PC-3 (cell line): ENCODE data around the gene TMEM225. TPM values are rescaled to one million over a fixed set of nuclear protein-coding genes. Genes with fewer than 3 reads are reported as not detected.

Source experiments
- ATAC-seq: fragments of 200-7000 bp; cut with Tn5 transposase; 2 replicates; pipeline ENCODE4 v1.9.1; 2020; ENCODE audit warnings: mild to moderate bottlenecking, moderate library complexity
- BruUV-seq: library from RNA; stranded (reverse); fragments of 400-500 nt; replicated peaks from 2 replicates; lab custom pipeline; 2021; lab: Mats Ljungman, UMichigan
- CTCF ChIA-PET: fragments of 300-600 bp; sonication (Branson Sonifier 250); formaldehyde crosslinking; loops from one replicate; lab custom pipeline; 2022; ENCODE audit warnings: antibody characterized with exemption; lab: Charles Lee
- POLR2A ChIA-PET: fragments of 300-600 bp; sonication (Branson Sonifier 250); formaldehyde crosslinking; loops from one replicate; lab custom pipeline; 2022; ENCODE audit warnings: antibody characterized with exemption; ENCODE audit not compliant: unreplicated experiment; lab: Charles Lee
- DNase-seq: peaks from one replicate; pipeline ENCODE4 v3.0.0-alpha.2; 2015
- H2AFZ ChIP-seq: fragments of 300-600 bp; sonication (generic); 2 replicates; pipeline ENCODE4 v1.6.0; 2016; ENCODE audit warnings: antibody characterized with exemption, low read length
- H3F3A ChIP-seq: fragments of 300-600 bp; sonication (generic); one replicate; pipeline ENCODE4 v1.6.0; 2017; ENCODE audit warnings: antibody characterized with exemption, low read length, control low read depth, mild to moderate bottlenecking; ENCODE audit not compliant: unreplicated experiment
- H3K27ac ChIP-seq: fragments of 300-600 bp; sonication (generic); 2 replicates; pipeline ENCODE4 v1.5.1; 2016; ENCODE audit warnings: mild to moderate bottlenecking, low read length
- H3K27me3 ChIP-seq: fragments of 300-600 bp; sonication (generic); 2 replicates; pipeline ENCODE4 v1.6.1; 2016; ENCODE audit warnings: low read length, mixed read lengths
- H3K36me3 ChIP-seq: fragments of 300-600 bp; sonication (generic); 2 replicates; pipeline ENCODE4 v1.6.1; 2016; ENCODE audit warnings: low read depth, mixed run types, low read length, mixed read lengths
- H3K4me1 ChIP-seq: fragments of 300-600 bp; sonication (generic); 2 replicates; pipeline ENCODE4 v1.5.1; 2016; ENCODE audit warnings: low read length; ENCODE audit not compliant: insufficient read depth
- H3K4me2 ChIP-seq: fragments of 300-600 bp; sonication (generic); 2 replicates; pipeline ENCODE4 v1.6.0; 2016; ENCODE audit warnings: low read length
- H3K4me3 ChIP-seq: fragments of 300-600 bp; sonication (generic); 2 replicates; pipeline ENCODE4 v1.5.1; 2016; ENCODE audit warnings: mild to moderate bottlenecking, low read length, mixed read lengths
- H3K79me2 ChIP-seq: fragments of 300-600 bp; sonication (generic); 2 replicates; pipeline ENCODE4 v1.6.1; 2017; ENCODE audit warnings: low read length, mixed read lengths
- H3K9ac ChIP-seq: fragments of 300-600 bp; sonication (generic); 2 replicates; pipeline ENCODE4 v1.6.0; 2016; ENCODE audit warnings: mild to moderate bottlenecking, low read length
- H3K9me2 ChIP-seq: fragments of 300-600 bp; sonication (generic); replicated peaks from 2 replicates; pipeline ENCODE4 v1.6.1; 2016; ENCODE audit warnings: mixed run types, low read length, mixed read lengths
- H3K9me3 ChIP-seq: fragments of 300-600 bp; sonication (generic); 2 replicates; pipeline ENCODE4 v1.6.1; 2016; ENCODE audit warnings: low read length, mixed read lengths
- H4K20me1 ChIP-seq: fragments of 300-600 bp; sonication (generic); 2 replicates; pipeline ENCODE4 v1.6.1; 2016; ENCODE audit warnings: low read length, mixed read lengths
- CTCF ChIP-seq: fragments of 300-600 bp; sonication (generic); conservative IDR thresholded peaks from 2 replicates; pipeline ENCODE4 v1.5.1; 2017; ENCODE audit warnings: antibody characterized with exemption, low read depth, mild to moderate bottlenecking, low read length
- EZH2 ChIP-seq: fragments of 300-600 bp; sonication (generic); IDR thresholded peaks from one replicate; pipeline ENCODE4 v1.6.1; 2017; ENCODE audit warnings: antibody characterized with exemption, mild to moderate bottlenecking, low read length; ENCODE audit not compliant: unreplicated experiment
- EZH2phosphoT487 ChIP-seq: fragments of 300-600 bp; sonication (generic); IDR thresholded peaks from 2 replicates; pipeline ENCODE4 v1.6.1; 2018; ENCODE audit warnings: mild to moderate bottlenecking, antibody characterized with exemption, low read length, borderline replicate concordance
- intact Hi-C: fragments of 100-400 bp; cut with micrococcal nuclease; formaldehyde crosslinking; loops from 2 replicates; pipeline ENCODE4 v1.9.0; 2023
- total RNA-seq: library from RNA; depleted of rRNA; stranded (reverse); fragments of >200 nt; gene quantifications from 2 replicates; pipeline ENCODE4 v1.2.3, GENCODE V29; 2014

The TMEM225 gene
- total RNA-seq, 1 experiment from 2014 or later: not detected

- Histone ChIP-seq H3K9ac (no peak overlapping the region), H3K4me2 (no peak overlapping the region), H3K79me2 (no peaks in the 10 kb centered on the region), H3K27ac (no peak overlapping the region), H3K4me3 (no peak overlapping the region), H3K9me3 (no peaks in the 10 kb centered on the region), H3K36me3 (no peaks in the 10 kb centered on the region), H3F3A (no peaks in the 10 kb centered on the region), H3K27me3 (peaks cover 28% of the 10 kb centered on the region), H3K9me2 (no peaks in the 10 kb centered on the region), H2AFZ (no peak overlapping the region), H4K20me1 (no peaks in the 10 kb centered on the region), H3K4me1 (no peaks in the 10 kb centered on the region)
- BruUV-seq: no TSS peak
- CTCF ChIA-PET: no interaction called here
- intact Hi-C loops: no loop called here
- TF ChIP-seq EZH2phosphoT487: no peak
- no peak for TF ChIP-seq CTCF
- TF ChIP-seq EZH2: no peak
- POLR2A ChIA-PET: no interaction called here
- DNase-seq: no peak
- no peak for ATAC-seq
Measured at GRCh38 chr11:123852321-123852720, 33.1 kb downstream of the TMEM225 start.

GRCh38 chr11:123851110-123851509 is 34.4 kb downstream of the TMEM225 start:
- Histone ChIP-seq H2AFZ (no peak overlapping the region), H3F3A (no peaks in the 10 kb centered on the region), H3K9ac (no peak overlapping the region), H3K36me3 (no peaks in the 10 kb centered on the region), H3K27ac (no peak overlapping the region), H3K4me1 (no peaks in the 10 kb centered on the region), H3K27me3 (peaks cover 36% of the 10 kb centered on the region), H4K20me1 (no peaks in the 10 kb centered on the region), H3K79me2 (no peaks in the 10 kb centered on the region), H3K9me3 (no peaks in the 10 kb centered on the region), H3K9me2 (no peaks in the 10 kb centered on the region), H3K4me3 (no peak overlapping the region), H3K4me2 (no peak overlapping the region)
- ChIA-PET POLR2A (no interaction called here), CTCF (no interaction called here)
- intact Hi-C loops: no loop called here
- TF ChIP-seq EZH2phosphoT487 (no peak), CTCF (no peak), EZH2 (no peak)
- DNase-seq (no peak), ATAC-seq (no peak)
- BruUV-seq: no TSS peak

GRCh38 chr11:123841174-123841573 is 44.3 kb downstream of the TMEM225 start:
- Histone ChIP-seq H3F3A (no peaks in the 10 kb centered on the region), H2AFZ (no peak overlapping the region), H3K36me3 (no peaks in the 10 kb centered on the region), H3K4me1 (no peaks in the 10 kb centered on the region), H3K79me2 (no peaks in the 10 kb centered on the region), H3K4me2 (no peak overlapping the region), H3K27ac (no peak overlapping the region), H3K4me3 (no peak overlapping the region), H3K9me3 (no peaks in the 10 kb centered on the region), H4K20me1 (no peaks in the 10 kb centered on the region), H3K9me2 (no peaks in the 10 kb centered on the region), H3K27me3 (peaks cover 75% of the 10 kb centered on the region), H3K9ac (no peak overlapping the region)
- CTCF ChIA-PET: no interaction called here
- POLR2A ChIA-PET: no interaction called here
- ATAC-seq: no peak; the same call in 1 of the 2 replicates
- BruUV-seq: no TSS peak
- no peak for DNase-seq
- TF ChIP-seq EZH2phosphoT487 (no peak), CTCF (no peak), EZH2 (no peak)
- intact Hi-C loops: no loop called here
